Right cardiac atrium (tissue), 5 donors: ENCODE results near the gene CREBL2. TPM values are rescaled to one million over a fixed set of nuclear protein-coding genes. Genes with fewer than 3 reads are reported as not detected.
"Not testable (repeated sequence)": the region's sequence is repeated elsewhere in the genome, so short reads cannot be mapped to it uniquely, and the experiment has no call there.

ENCODE experiments used
- ATAC-seq, 2 donors: fragments of 200-7000 bp; cut with Tn5 transposase; one replicate each; pipeline versions ENCODE4 v1.8.0 to v1.9.1; 2020; ENCODE audit warnings: moderate library complexity in 2 of 2, mild to moderate bottlenecking in 1 of 2
- DNase-seq, 3 donors: peaks; one replicate each; pipeline ENCODE4 v3.0.0-alpha.2; 2020
- H3K27ac ChIP-seq: one replicate; pipeline ENCODE4 v1.5.1; 2013; ENCODE audit warnings: mild to moderate bottlenecking, low read length, control low read depth, moderate library complexity
- H3K27me3 ChIP-seq: one replicate; pipeline ENCODE4 v1.6.1; 2013; ENCODE audit not compliant: control insufficient read depth, insufficient read depth
- H3K4me1 ChIP-seq: one replicate; pipeline ENCODE4 v1.6.1; 2013; ENCODE audit warnings: low read length; ENCODE audit not compliant: control insufficient read depth, insufficient read depth
- H3K4me3 ChIP-seq: one replicate; pipeline ENCODE4 v1.5.1; 2013; ENCODE audit warnings: low read length, control low read depth
- H3K9me3 ChIP-seq: one replicate; pipeline ENCODE4 v1.6.1; 2013; ENCODE audit warnings: low read length; ENCODE audit not compliant: control insufficient read depth
- WGBS: extraction: QIAGEN DNeasy Blood & Tissue Kit; methylation state at CpG from one replicate; pipeline ENCODE4 v1.1.7; 2013; 5-methylcytosine and 5-hydroxymethylcytosine counted together
- intact Hi-C, 4 donors: fragments of 100-400 bp; cut with DNase I; formaldehyde crosslinking; loops; one replicate each; pipeline versions ENCODE4 v1.11.0 to v1.14.0; 2022 to 2023
- polyA plus RNA-seq: library from polyadenylated mRNA; stranded (reverse); fragments of 200-250 nt; gene quantifications from one replicate; pipeline ENCODE4 v1.2.3, GENCODE V29; 2013
- total RNA-seq, 4 donors: library from RNA; stranded (reverse); fragmentation: NEBNext Ultra II Directional; extraction: Animal tissue kit (Norgen Biotek cat#: 25700); gene quantifications; one replicate each; pipeline ENCODE4 v1.2.1, GENCODE V29; 2021
- donor health status: healthy with polysubstance abuse.
- donor health status: DM: no; HTN: yes; CAD: no.
- donor health status: DM: no; HTN: no; CAD: no.
- donor health status: DM: no; HTN: yes; CAD: no; lungs with severe emphysema.
- donor health status: DM: yes; HTN: yes; CAD: no.

CREBL2 gene
- total and polyA plus RNA-seq, 5 donors = 16.7 to 24.9 (median 23.0) TPM

DNA sequence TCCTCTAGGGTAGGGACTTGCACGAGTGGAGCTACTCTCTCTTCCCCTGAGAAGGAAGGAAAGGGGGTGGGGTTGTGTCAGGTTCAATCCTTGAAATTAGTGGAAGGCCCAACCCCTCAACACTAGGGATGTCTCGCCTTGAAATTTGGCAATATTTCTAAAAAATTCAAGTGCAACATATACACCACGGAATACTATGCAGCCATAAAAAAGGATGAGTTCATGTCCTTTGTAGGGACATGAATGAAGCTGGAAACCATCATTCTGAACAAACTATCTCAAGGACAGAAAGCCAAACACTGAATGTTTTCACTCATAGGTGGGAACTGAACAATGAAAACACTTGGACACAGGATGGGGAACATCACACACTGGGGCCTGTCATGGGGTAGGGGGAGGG, 15.1 kb upstream of the CREBL2 start:
- intact Hi-C loops = not testable (repeated sequence)

DNA sequence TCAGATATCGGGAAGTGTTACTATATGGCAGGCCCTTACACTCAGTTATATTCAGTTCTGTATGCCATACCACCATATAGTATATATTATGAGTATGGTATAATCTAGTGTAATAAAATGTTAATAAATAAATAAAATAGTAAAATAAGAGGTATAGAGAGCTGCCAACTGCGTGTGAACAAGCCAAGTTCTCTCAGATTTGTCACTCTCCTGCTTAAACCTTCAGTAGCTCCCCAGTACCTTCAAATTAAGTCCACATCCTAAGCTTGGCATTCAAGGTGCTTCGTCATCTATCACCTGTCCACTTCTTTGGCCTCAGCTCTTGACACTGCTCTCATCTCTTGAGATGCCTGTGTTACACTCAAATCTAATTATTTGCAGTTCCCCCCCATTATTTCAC, 12.8 kb upstream of the CREBL2 start:
- intact Hi-C loops = no loop called here
- WGBS = 83% methylated on average over 3 of the region's 3 CpGs
- Histone ChIP-seq H3K4me3 (no peak overlapping the region), H3K27ac (no peak overlapping the region), H3K27me3 (no peaks in the 10 kb centered on the region), H3K4me1 (no peaks in the 10 kb centered on the region), H3K9me3 (no peaks in the 10 kb centered on the region)
- DNase-seq (no peak), ATAC-seq (no peak)

More for the DNA sequence above, 15.1 kb upstream of the CREBL2 start:
- not testable (repeated sequence) for H3K4me1 ChIP-seq, H3K27me3 ChIP-seq, H3K27ac ChIP-seq, H3K4me3 ChIP-seq, H3K9me3 ChIP-seq, ATAC-seq, DNase-seq
- WGBS = 86% methylated on average over 3 of the region's 3 CpGs

DNA sequence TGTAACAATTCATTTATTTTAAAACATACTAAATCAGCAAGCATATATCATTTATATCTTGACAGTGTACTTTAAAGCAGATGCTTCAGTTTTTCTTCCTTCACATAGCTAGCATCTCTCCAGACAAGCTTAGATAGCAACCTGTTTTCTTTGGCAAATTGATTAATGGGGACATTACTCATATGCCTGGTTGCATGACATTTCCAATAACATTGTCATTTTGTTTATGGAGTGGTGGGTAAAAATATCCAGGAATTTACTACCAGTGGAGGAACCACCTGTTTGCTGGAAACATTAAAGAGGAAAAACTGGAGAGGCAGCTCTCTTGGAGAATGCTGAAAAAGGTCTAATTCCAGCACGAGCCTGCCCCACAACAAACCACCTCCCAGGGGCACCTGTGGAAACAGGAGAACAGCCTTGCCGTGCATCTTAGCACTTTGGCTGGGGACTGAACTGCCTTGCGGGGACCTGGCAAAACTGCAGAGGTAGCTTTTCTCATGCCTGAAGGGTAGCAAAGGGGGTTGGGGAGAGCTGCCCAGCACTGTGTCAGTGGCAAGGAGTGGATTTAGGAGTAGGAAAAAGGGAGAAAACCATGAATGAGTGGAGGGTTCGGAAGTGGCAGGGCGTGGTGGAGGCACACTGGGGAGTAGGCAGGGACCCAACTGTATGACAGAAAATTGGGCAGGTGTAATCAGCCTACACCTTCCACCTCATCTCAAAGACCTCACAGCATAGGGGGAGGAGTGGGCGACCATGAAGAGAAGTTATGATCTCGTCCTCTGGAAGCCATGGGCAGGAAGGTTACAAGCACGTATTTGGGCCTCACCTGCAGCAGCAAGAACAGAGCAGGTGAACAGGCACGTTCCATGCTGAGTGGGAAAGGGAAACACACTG, 11.7 kb upstream of the CREBL2 start:
- WGBS = 71% methylated on average over 9 of the region's 9 CpGs
- no peak overlapping the region for H3K27ac ChIP-seq
- H3K4me1 ChIP-seq = no peaks in the 10 kb centered on the region
- DNase-seq (no peak), ATAC-seq (no peak)
- no peaks in the 10 kb centered on the region for H3K27me3 ChIP-seq
- intact Hi-C loops = loop anchor here in 1 of 4 donors (10.0 kb wide), 1 partner anchor 705 kb away; no protein-coding TSS in a partner anchor
- no peak overlapping the region for H3K4me3 ChIP-seq
- no peaks in the 10 kb centered on the region for H3K9me3 ChIP-seq

DNA sequence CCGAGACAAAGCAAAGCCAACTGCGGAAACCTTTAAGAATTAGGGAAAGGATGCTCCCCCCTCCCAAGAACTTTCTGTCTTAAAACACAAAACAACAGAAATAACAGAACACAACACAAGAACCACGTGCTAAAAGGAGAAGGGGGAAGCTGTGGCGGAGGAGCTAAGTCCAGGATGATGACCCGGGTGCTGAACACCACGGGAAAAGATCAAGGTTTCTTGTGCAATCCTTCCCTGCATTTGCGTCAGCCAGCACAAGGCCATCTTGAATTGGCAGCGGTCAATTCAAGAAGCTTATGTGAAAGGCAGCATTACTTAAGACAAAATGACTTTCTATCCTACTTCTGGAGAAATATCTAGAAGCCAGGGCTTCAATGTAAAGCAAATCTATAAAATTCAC, 11.0 kb upstream of the CREBL2 start:
- Histone ChIP-seq H3K27ac (no peak overlapping the region), H3K27me3 (no peaks in the 10 kb centered on the region), H3K9me3 (no peaks in the 10 kb centered on the region), H3K4me1 (no peaks in the 10 kb centered on the region), H3K4me3 (no peak overlapping the region)
- WGBS = 72% methylated on average over 8 of the region's 8 CpGs
- intact Hi-C loops = loop anchor here in 1 of 4 donors (10.0 kb wide), 1 partner anchor 706 kb away; no protein-coding TSS in a partner anchor
- ATAC-seq (no peak), DNase-seq (peak in 2 of 3 donors; percentile 20 to 61)

DNA sequence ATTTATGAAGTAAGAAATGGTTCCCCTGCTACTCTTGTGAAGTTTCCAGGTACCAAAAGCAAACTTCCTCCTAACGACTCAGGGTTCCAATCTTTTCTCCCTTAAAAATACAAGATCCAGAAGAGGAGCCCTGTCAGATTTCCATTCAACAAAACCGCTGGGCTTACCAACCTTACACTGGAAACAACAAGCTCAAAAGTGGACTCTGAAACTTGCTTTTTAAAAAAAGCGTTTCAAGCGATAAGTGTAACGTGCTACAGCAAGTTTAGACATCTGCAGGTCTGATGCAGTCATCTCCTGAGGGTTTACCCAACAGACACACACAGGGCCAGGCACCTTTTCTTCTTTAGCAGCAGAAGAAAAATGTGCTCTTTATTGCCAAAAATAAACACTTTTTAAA, 6.9 kb upstream of the CREBL2 start:
- no peak for ATAC-seq
- H3K9me3 ChIP-seq = no peaks in the 10 kb centered on the region
- no peaks in the 10 kb centered on the region for H3K4me1 ChIP-seq
- intact Hi-C loops = loop anchor here in 1 of 4 donors (10.0 kb wide), 1 partner anchor 710 kb away; no protein-coding TSS in a partner anchor
- 78% methylated on average over 5 of the region's 5 CpGs for WGBS
- no peak overlapping the region for H3K27ac ChIP-seq
- H3K4me3 ChIP-seq = no peak overlapping the region
- no peak for DNase-seq
- no peaks in the 10 kb centered on the region for H3K27me3 ChIP-seq

DNA sequence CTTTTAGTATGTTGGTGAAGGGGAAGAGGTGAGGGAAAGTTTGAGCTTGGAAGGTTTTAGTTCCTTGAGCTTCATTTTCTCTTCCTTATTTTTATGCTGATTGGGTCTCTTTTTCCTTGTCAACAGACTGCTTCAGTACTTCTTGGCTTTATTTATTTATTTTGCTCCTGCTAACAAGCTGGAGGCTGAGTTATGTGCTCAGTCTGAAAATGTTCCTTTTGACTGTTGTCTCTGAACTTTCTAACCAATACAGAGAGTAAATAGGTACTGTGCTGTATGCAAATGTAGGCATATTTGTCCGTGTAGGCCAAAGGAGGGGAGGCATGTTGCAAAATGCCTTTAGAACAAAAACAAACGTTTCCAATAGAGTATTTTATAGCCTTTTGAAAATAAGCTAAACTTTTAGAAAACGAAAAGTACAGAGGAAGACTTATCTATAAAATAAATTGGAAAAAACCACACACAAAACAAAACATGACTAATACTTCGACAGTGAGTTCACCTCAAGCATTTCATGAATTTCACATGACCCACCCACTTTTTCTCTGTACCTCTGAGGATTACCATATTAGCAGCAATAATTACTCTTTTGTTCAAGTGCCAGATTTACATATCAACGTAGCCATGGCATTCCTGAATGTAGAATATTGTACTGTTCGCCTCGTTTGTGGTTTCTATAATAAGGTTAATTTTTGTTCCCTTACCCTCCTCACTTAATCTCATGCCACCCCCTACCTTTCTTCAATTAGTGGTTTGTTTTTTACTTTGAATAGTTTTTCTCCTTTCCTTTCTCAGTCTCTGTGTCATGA, 4.7 kb upstream of the CREBL2 start:
- H3K27ac ChIP-seq = no peak overlapping the region
- no peaks in the 10 kb centered on the region for H3K9me3 ChIP-seq
- no peaks in the 10 kb centered on the region for H3K27me3 ChIP-seq
- H3K4me1 ChIP-seq = no peaks in the 10 kb centered on the region
- intact Hi-C loops = loop anchor here in 1 of 4 donors (10.0 kb wide), 1 partner anchor 712 kb away; no protein-coding TSS in a partner anchor
- 56% methylated on average over 7 of the region's 7 CpGs for WGBS
- ATAC-seq = no peak
- DNase-seq = no peak
- no peak overlapping the region for H3K4me3 ChIP-seq

DNA sequence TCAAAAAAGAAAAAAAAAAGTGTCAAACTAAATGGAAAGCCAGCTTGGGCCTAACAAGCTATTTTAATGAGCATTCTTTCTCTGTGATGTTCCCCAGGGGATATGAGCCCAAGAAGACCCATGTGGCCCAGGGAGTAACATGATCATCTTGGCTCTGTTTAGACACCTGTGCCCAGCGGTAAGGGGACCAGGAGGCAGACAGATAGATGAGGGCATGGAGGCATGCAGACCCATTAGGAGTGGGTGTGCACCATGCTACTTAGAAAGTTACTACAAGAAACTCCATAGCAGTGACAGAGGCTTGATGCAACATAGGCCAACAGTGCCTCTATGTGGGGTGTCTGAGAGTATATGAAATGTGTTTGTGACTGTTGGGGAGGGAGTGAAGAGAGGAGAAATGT, 3.1 kb upstream of the CREBL2 start:
- Histone ChIP-seq H3K9me3 (no peaks in the 10 kb centered on the region), H3K27ac (no peak overlapping the region), H3K4me3 (no peak overlapping the region), H3K27me3 (no peaks in the 10 kb centered on the region), H3K4me1 (no peaks in the 10 kb centered on the region)
- WGBS = 93% methylated on average over 1 of the region's 1 CpG
- ATAC-seq (no peak), DNase-seq (no peak)
- intact Hi-C loops = loop anchor here in 1 of 4 donors (10.0 kb wide), 1 partner anchor 714 kb away; no protein-coding TSS in a partner anchor

DNA sequence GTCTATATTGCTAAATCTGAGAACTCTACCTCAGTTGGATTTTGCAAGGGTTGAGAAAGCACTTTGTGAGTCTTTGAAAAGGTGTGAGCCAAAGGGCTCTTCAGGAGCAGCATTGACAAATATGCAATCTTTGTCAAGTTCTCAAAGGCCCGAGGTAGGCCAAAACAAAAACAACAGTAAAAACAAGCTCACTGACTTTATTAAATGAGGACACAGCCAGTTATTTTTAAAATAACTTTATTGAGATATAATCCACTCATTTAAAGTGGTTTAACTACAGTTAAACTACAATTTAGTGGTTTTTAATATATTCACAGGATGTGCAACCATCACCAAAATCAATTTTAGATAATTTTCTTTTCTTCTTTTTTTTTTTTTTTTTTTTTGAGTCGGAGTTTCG, 2.0 kb upstream of the CREBL2 start:
- Histone ChIP-seq H3K9me3 (no peaks in the 10 kb centered on the region), H3K27ac (no peak overlapping the region), H3K27me3 (no peaks in the 10 kb centered on the region), H3K4me1 (no peaks in the 10 kb centered on the region), H3K4me3 (no peak overlapping the region)
- ATAC-seq = no peak
- no peak for DNase-seq
- WGBS = 94% methylated on average over 3 of the region's 3 CpGs
- intact Hi-C loops = loop anchor here in 1 of 4 donors (10.0 kb wide), 1 partner anchor 715 kb away; no protein-coding TSS in a partner anchor

DNA sequence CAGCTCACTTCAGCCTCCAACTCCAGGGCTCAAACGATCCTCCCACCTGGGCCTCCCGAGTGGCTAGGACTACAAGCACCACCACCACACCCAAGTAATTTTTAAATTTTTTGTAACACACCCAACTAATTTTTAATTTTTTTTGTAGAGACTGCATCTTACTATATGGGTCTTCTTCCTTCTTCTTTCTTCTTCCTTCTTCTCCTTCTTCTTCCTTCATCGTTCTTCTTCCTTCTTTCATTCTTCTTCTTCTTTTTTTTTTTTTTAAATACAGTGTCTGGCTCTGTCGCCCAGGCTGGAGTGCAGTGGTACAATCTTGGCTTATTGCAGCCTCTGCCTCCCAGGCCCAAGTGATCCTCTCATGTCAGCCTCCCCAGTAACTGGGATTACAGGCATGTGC, 965 bp upstream of the CREBL2 start:
- Histone ChIP-seq H3K27ac (peak overlapping the region; percentile 71), H3K27me3 (no peaks in the 10 kb centered on the region), H3K4me3 (peak overlapping the region; percentile 65), H3K9me3 (no peaks in the 10 kb centered on the region), H3K4me1 (no peaks in the 10 kb centered on the region)
- intact Hi-C loops = no loop called here
- ATAC-seq = no peak
- DNase-seq = no peak
- 90% methylated on average over 4 of the region's 4 CpGs for WGBS

DNA sequence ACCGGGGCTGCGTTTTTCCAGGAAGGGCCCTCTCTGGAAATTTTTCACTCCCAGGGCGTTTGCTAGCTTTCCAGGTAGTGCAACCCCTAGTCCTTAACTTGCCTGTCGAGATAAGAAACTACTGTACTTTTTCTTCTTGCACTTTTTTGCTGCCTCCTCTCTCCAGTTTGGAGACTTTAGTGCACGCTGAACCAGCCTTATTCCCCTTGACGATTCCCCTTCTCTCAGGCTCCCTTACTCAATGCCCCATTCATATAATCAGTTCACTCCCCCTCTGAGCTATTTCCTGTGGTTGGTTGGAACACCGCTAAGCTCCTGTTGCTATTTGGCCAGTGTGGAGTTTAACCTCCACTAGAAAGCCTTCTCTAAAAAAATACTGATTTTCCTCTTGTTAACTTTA, 682 bp downstream of the CREBL2 start:
- no peaks in the 10 kb centered on the region for H3K27me3 ChIP-seq
- intact Hi-C loops = no loop called here
- no peaks in the 10 kb centered on the region for H3K9me3 ChIP-seq
- peak overlapping the region; percentile 90 for H3K27ac ChIP-seq
- DNase-seq (no peak), ATAC-seq (peak; percentile 30 to 53)
- peaks cover 3% of the 10 kb centered on the region for H3K4me1 ChIP-seq
- H3K4me3 ChIP-seq = peak overlapping the region; percentile 65
- WGBS = 1% methylated on average over 7 of the region's 7 CpGs

DNA sequence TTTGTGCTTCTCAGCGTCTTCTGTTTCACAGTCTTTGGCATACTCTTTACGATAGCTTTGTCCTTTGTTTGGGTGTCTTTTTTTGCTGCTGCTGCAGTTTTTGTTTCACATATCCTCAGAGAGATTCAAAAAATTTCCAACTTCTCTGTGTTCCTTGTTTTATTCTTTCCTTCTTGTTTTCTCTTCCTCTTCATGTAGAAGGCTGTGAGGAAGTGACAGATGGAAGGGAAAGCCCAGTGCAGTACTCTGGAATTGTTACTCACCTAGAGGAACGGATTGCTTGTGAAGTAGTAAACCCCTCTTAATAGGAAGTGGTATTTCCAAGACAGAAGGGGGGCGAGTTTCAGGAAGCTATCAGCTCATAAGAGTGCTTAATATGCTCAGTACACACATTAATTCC, 1.7 kb downstream of the CREBL2 start:
- Histone ChIP-seq H3K27me3 (no peaks in the 10 kb centered on the region), H3K27ac (no peak overlapping the region), H3K4me1 (peaks cover 3% of the 10 kb centered on the region), H3K9me3 (no peaks in the 10 kb centered on the region), H3K4me3 (no peak overlapping the region)
- no peak for ATAC-seq
- WGBS = 40% methylated on average over 4 of the region's 4 CpGs
- no peak for DNase-seq
- intact Hi-C loops = no loop called here
